H54 (cell line): ENCODE measurements around the gene MAB21L4.

ENCODE experiments used
- DNase-seq: peaks from one replicate; pipeline ENCODE4 v3.0.0; 2011; ENCODE audit warnings: low spot score, mixed read lengths; ENCODE audit not compliant: insufficient read length
- FAIRE-seq: peaks from 3 replicates; lab custom pipeline; 2011; peaks lifted over from hg19 to GRCh38; lab: Jason Lieb, UNC
- POLR2A ChIP-seq: IDR thresholded peaks from 2 replicates; pipeline ENCODE4 v1.6.1; 2011; ENCODE audit warnings: low read depth, mild to moderate bottlenecking, low read length

The MAB21L4 gene

DNA sequence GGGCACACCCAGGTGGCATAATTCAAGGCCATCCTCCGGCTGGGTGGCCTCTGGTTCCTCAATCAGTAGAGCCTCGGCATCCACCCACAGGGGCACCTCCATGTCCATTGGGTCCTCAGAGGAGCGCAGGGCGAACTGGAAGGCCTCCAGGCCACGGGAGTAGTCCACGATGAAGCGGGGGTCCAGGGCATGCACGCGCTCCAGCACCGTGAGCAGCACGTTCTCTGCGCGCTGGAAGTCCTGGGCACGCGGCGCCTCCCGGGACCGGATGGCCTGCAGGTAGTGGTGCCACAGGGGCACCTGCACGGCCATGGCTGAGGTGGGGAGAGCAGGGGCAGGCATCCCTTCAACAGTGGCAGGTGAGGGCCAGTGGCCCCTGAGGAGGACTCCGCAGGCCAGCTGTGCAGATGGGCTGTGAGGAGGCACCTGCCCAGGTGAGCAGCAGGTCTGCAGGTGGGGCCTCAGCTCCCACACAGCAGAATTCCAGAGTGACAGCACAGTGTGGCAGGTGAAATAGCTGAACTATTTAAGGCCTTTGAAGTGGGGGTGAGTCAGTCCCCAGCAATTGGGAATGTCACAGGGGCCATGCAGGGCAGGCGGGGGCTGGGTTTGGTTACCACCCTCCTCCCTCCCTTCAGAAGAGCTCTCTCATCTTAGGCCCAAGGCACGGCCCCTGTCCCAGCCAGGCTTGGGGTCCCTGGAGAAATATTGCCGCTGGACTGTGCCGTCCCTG is at the start of gene MAB21L4:
Gene MAB21L4 (minus strand): TSS at position 501 of the 733 bp plus-strand sequence. CDS start 159 bp downstream, at position 342.
- DNase-seq = no peak
- no peak for FAIRE-seq
- no peak for TF ChIP-seq POLR2A

DNA sequence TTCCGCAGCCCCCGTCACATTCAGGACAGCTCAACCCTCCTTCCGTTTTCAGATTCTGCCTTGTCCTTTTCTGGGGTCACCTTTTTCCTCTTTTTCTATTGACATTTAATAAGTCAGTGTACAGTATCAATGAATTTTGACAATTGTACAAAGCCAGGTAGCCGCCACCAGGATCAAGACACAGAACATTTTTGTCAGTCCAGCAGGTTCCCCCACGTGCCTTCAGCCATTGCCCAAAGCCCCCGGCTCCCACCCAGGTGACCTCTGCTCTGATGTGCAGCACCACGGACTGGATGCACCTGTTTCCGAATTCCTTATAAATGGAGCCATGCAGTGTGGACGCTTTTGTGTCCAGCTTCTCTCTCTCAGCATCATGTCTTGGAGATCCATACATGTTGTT is 40.1 kb upstream of the MAB21L4 start:
- TF ChIP-seq POLR2A = no peak
- FAIRE-seq = no peak
- no peak for DNase-seq

DNA sequence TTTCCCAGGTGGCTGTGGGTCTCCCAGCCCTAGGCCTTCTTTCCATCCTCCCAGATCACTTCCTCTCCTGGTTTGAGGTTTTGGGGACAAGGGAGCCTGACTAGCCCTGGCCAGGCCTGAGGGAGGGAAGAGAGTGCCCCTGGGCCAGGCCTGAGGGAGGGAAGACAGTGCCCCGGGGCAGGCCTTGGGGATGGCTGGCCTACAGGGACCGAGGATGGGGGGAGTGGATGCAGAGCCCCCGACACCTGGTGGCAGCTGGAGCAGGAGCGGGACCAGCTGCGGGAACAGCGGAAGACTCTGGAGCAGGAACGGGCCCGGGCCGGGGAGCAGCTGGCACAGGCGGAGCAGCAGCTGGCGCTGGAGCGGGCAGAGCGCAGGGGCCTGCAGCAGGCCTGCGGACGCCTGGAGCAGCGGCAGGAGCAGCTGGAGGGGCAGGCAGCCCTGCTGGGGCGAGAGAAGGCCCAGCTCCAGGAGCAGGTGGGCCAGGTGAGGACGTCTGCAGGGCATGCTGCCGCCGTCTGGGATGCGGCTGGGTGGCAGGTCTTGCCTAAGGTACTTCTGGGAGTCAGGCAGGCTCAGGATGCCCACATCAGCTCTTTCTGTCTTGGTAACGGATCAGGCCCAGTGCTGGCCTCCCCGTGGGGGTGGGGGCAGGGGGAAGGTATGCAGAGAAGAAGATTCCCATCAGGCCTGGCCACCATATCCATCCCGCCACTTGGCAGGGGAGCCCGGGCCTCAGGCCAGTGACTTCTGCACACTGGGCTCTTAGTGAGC is 39.3 kb upstream of the MAB21L4 start:
- FAIRE-seq = no peak
- TF ChIP-seq POLR2A = no peak
- DNase-seq = no peak

DNA sequence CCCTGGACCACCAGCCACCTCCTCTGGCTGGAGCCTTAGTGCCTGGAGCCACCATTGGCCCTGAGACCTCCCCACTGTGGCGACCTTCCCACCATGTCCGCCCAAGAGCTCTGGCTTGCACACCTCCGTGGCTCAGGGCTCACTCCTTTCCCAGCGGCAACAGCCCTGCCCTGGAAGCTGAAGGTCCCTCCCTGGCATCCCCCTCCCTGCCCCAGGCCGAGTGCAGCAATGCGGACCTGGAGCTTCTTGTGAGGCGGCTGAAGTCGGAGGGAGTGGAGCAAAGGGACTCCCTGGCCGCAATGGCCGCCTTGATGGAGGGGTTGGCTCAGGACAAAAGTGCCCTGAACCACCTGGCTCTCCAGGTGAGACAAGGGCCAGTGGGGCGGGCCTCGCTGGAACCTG is 38.7 kb upstream of the MAB21L4 start:
- FAIRE-seq (no peak), DNase-seq (no peak)
- TF ChIP-seq POLR2A = no peak

DNA sequence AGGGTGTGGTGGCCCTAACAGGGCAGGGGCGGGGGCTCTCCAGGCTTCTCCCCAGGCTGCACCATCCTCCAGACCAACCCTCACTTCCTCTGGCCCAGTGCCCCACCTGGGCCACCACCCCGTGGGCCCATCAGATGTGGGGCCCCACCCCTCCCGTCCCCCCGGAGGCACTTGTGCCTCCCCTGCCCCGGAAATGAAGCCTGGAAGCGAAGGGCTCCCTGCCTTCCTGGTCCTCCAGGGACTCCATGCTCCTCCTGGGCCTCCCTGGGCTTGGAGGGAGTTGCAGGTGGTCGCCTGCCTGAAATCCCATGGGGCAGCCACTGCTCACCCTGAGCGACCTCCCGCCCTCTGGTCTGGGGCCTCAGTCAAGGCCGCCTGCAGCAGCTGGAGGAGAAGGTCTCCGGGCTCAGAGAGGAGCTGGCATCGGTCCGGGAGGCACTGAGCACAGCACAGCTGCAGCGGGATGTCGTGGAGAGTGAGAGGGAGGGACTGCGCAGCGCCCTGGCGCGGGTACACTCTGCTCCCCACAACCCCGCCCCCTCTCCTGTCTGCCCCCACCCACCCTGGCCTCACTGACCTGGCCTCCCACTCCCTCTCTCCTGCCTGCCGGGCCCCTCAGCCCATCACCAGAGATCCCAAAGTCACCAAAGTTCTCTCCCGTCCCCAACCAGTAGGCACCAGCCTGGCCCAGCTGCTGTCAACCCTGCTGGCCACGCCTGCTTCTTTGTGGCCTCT is 38.2 kb upstream of the MAB21L4 start:
- FAIRE-seq (no peak), DNase-seq (no peak)
- TF ChIP-seq POLR2A = no peak

DNA sequence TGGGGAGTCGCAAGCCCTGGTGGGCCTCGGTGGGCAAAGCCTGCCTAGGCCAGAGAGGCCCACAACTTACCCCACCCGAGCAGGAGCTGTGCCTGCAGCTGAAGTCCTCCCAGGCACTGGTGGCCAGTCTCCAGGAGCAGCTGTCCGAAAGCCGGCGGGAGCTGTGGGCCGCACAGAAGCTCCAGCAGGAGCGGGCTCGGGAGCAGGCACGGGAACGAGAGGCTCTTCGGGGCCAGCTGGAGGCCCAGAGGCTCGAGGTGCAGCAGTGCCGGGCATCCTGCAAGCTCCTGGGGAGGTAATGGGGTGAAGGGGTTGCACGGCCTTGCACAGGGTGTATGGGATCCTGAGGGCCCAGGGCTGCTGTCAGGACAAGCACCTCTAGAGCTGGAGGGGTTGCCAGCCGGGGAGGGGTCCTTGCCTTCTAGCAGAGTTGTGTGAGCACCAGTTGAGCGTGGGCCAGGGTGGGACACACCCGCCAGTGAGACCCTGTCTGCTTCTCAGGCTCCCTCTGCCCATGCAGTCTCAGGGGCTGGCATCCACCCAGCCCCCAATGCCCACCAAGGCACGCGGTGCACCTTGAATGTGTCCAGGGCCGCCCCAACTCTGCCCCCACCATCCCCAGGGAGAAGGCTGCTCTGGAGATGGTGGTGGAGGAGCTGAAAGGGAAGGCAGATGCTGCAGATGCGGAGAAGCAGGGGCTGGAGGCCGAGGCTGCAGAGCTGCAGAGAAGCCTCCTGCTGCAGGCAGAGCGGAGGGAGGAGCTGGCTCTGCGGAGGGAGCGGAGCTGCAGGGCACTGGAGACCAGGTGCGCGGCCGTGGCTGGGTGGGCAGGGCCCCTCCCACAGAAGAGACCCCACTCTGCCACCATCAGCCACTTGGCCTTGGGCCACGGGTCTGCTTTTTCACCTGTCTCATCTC is 37.4 kb upstream of the MAB21L4 start:
- FAIRE-seq = no peak
- TF ChIP-seq POLR2A = no peak
- DNase-seq = no peak

DNA sequence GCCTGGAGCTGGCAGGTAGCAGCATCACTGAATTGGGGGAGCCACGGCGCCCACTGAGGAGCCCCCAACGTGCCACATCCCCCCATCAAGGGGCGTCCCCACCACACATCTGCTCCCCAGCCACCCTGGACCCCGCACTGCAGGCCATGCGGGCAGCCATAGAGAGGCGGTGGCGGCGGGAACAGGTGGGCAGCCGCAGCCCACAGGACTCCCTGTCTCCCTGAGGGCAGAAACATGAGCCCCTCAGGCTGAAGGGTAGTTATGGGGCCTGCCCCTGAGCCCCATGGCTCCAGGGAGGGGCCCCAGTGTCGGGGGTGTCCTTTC is 36.7 kb upstream of the MAB21L4 start:
- DNase-seq (no peak), FAIRE-seq (no peak)
- no peak for TF ChIP-seq POLR2A

DNA sequence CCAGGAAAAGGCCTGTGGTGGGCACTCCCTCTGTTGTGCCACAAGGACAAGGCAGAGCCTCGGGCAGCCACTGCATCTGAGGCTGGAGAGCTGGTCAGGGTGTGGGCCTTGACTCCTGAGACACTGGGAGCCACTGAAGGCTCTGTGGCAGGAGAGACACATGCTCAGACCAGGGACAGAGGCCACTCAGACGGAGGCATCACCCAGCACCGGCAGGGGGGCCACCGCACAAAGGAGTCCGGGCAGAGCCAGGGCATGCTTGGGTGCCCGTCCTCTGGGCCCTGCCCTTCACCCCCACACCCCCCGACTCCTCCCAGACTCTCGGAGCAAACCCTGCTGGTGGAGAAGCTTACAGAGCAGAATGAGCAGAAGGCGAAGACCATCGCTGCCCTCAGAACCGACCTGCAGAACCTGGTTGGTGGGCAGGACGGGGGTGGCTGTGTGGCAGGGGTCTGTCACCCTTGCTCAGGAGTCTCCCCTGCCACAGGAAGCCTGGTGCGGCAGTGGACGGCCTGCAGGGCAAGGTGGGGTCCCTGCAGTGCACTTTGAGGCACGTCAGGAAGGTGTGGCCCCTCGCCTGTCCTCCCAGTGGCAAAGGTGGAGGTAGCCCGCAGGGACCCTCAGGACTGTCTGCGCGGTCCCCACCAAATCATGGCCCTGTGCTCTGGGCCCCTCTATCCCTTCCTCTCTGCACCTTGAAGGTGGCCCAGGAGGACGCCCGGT is 36.2 kb upstream of the MAB21L4 start:
- FAIRE-seq (no peak), DNase-seq (no peak)
- TF ChIP-seq POLR2A = no peak

DNA sequence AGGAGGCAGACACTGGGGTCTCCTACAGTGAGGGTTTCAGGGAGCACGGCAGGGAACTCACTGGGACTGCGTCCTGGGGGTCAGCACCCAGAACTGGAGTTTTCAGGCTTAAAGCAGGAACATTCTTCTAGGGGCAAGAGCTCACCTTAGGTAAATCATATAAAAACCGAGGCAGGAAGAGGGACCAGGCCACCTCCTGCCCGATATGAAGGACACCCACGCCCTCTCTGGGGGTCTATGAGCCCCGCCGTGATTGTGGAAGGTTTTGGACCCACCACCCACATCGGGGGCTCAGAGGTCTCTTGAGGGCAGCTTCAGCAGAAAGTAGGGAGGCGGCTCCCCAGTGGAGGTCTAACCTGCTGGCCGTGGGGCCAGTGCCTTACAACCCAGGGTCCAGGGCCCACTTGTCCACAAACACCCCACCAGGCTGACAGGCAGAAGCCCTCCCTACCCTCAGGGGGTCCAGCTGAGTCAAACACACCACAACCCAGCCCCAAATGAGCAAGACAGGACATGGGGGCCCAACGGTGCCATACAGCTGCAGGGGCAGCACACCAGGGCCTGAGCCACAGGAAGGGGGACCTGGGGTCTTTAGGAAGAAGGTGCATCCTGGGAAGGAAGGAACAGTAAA is 35.5 kb upstream of the MAB21L4 start:
- FAIRE-seq (no peak), DNase-seq (no peak)
- TF ChIP-seq POLR2A = no peak

DNA sequence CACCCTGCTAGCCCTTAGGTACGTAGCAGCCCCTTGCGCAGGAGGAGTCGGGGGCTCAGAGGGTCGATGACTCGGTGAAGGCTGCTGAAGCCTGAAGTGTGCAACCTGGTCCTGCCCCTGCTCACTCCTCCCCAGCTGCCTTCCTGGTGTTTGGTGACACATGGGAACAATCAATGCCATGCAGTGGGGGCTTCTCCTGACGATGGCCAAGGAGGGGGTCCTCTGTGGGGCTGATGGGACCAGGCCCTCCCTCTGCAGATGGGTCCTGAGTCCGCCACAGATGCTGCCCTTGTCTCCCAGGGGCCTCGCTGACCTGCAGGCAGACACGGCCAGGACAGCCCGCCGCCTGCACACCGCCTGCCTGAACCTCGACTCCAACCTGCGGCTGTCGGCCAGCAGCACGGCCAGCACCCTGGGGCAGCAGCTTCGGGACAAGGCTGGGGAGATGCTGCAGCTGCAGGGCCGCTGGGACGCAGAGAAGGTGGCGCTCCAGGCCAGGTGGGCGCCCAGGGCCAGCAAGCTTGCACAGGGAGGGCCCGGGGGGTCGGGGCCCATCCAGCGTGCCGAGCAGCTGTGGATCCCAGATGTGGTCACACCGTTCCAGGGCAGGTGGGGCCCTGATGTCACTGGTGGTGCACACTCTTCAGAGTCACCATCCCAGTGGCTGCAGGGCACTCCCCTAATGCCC is 34.8 kb upstream of the MAB21L4 start:
- no peak for FAIRE-seq
- TF ChIP-seq POLR2A = no peak
- no peak for DNase-seq

DNA sequence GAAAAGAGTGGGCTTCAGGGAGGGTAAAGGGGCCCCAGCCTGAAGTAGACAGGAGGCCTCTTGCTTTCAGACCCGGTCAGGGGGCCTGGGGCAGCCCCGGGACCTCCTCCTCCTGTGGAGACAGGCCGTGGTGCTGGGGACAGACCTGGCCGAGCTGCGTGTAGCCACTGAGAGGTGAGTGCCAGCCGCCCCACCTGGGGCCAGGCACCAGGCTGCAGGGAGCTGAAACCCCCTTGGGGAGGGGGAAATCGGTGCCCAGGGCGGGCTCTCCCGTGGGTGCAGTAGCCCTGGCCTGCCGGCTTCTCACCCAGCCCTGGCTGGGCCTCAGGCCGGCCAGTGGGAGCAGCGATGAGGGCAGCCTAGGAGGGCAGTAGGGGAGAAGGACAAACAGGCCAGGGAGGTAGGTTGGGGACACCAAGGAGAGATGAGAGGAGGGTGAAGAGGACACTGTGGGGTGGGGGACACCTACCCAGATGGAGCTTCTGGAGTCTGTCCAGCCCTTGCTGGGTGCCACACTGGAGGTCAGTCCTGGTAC is 34.2 kb upstream of the MAB21L4 start:
- no peak for FAIRE-seq
- DNase-seq = no peak
- TF ChIP-seq POLR2A = no peak
